Karpas-422 (cell line): ENCODE data around the gene ZNF234. TPM values are rescaled to one million over a fixed set of nuclear protein-coding genes. Genes with fewer than 3 reads are reported as not detected.
"Not testable (repeated sequence)": the region's sequence is repeated elsewhere in the genome, so short reads cannot be mapped to it uniquely, and the experiment has no call there.

Experiments used
- DNase-seq: peaks from one replicate; pipeline ENCODE4 v3.0.0-alpha.2; 2015
- H2AFZ ChIP-seq: fragments of 200-600 bp; sonication (generic); 2 replicates; pipeline ENCODE4 v1.6.1; 2014; ENCODE audit warnings: antibody characterized with exemption, low read length, mixed read lengths
- H3K27ac ChIP-seq: fragments of 200-600 bp; sonication (generic); 2 replicates; pipeline ENCODE4 v1.5.1; 2014; ENCODE audit warnings: mild to moderate bottlenecking, low read length, moderate library complexity
- H3K27me3 ChIP-seq: fragments of 200-600 bp; sonication (generic); 2 replicates; pipeline ENCODE4 v1.6.1; 2014; ENCODE audit warnings: low read length, mixed read lengths
- H3K36me3 ChIP-seq: fragments of 200-600 bp; sonication (generic); 2 replicates; pipeline ENCODE4 v1.6.1; 2014; ENCODE audit warnings: low read length, mixed read lengths; ENCODE audit not compliant: insufficient read depth
- H3K4me1 ChIP-seq: fragments of 200-600 bp; sonication (generic); 2 replicates; pipeline ENCODE4 v1.6.1; 2014; ENCODE audit warnings: mild to moderate bottlenecking, low read length, mixed read lengths
- H3K4me2 ChIP-seq: fragments of 200-600 bp; sonication (generic); 2 replicates; pipeline ENCODE4 v1.6.1; 2014; ENCODE audit warnings: low read length, low read depth, mild to moderate bottlenecking; ENCODE audit not compliant: poor library complexity, severe bottlenecking
- H3K4me3 ChIP-seq: fragments of 200-600 bp; sonication (generic); 2 replicates; pipeline ENCODE4 v1.5.1; 2014; ENCODE audit warnings: mild to moderate bottlenecking, antibody characterized with exemption, low read length, mixed read lengths
- H3K79me2 ChIP-seq: fragments of 200-600 bp; sonication (generic); 2 replicates; pipeline ENCODE4 v1.6.1; 2014; ENCODE audit warnings: mild to moderate bottlenecking, low read length, mixed read lengths
- H3K9ac ChIP-seq: fragments of 200-600 bp; sonication (generic); 2 replicates; pipeline ENCODE4 v1.6.0; 2014; ENCODE audit warnings: low read length
- H3K9me2 ChIP-seq: fragments of 200-600 bp; sonication (generic), shearing (Covaris generic); replicated peaks from 2 replicates; pipeline ENCODE4 v1.6.0; 2014; ENCODE audit warnings: mild to moderate bottlenecking, low read length, moderate library complexity; ENCODE audit not compliant: insufficient read depth
- H3K9me3 ChIP-seq: fragments of 300-700, 200-600 bp; sonication (generic); 2 replicates; pipeline ENCODE4 v1.6.1; 2014; ENCODE audit warnings: low read length, mixed read lengths
- H4K20me1 ChIP-seq: fragments of 200-600 bp; sonication (generic); 2 replicates; pipeline ENCODE4 v1.6.1; 2014; ENCODE audit warnings: mild to moderate bottlenecking, antibody characterized with exemption, low read length, low read depth; ENCODE audit not compliant: insufficient read depth
- total RNA-seq: library from RNA; depleted of rRNA; stranded (reverse); fragments of >200 nt; shearing (Covaris generic); gene quantifications from 2 replicates; pipeline ENCODE4 v1.2.3, GENCODE V29; 2014; ENCODE audit warnings: low replicate concordance

The ZNF234 gene
- total RNA-seq, 1 experiment from 2014 or later: 3.0 TPM

DNA sequence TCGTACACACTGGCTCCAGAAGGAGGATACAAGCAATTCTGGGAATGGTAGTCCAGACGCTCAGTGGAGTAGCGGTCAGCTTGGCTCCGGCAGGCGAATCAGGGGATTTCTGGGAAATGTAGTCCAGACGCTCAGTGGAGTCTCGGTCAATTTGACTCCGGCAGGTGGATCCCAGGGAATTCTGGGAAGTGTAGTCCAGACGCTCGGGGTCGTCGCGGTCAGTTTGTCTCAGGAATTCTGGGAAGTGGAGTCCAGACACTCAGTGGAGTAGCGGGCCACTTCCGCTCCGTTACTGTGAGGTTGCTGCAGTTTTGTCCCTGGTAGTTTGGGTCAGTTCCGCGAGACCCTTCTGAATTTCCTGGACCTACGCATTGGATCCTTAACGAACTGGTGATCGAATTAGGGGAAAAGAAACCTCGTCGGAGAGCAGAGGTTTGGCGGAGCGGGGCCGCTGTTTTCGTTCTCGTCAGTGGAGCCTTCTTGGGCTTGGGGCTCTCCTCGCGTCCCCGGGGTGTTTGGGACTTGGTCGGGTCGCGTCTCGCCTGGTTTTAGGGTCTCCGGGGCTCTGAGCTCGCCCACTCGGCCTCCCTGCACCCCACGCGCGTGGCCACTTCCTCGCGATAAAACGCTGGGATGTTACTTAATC lies 28.1 kb upstream of the ZNF234 start, which contains the start of gene ZNF225:
Gene ZNF225, plus strand, starts transcription at position 262 of the 646 bp plus-strand sequence. CDS start 2,429 bp downstream, outside the sequence.
- peak within 1 kb of the TSS; percentile 79 for H3K4me3 ChIP-seq
- H3K4me2 ChIP-seq: peak within 1 kb of the TSS; percentile 80
- no peaks in the 10 kb centered on the region for H3K27me3 ChIP-seq
- H3K9me2 ChIP-seq: no peaks in the 10 kb centered on the region
- H3K4me1 ChIP-seq: peaks cover 14% of the 10 kb centered on the region
- peaks cover 19% of the 10 kb centered on the region for H3K9me3 ChIP-seq
- H4K20me1 ChIP-seq: no peaks in the 10 kb centered on the region
- peaks cover 16% of the 10 kb centered on the region for H3K79me2 ChIP-seq
- peak within 1 kb of the TSS; percentile 77 for H3K9ac ChIP-seq
- peak within 1 kb of the TSS; percentile 49 for H2AFZ ChIP-seq
- peaks cover 10% of the 10 kb centered on the region for H3K36me3 ChIP-seq
- H3K27ac ChIP-seq: no peak within 1 kb of the TSS
- DNase-seq: peak; percentile 96

GRCh38 chr19:44113784-44114390 lies 27.5 kb upstream of the ZNF234 start:
- Histone ChIP-seq H3K4me1 (peaks cover 14% of the 10 kb centered on the region), H3K4me3 (peak overlapping the region; percentile 79), H3K9me2 (no peaks in the 10 kb centered on the region), H3K9ac (peak overlapping the region; percentile 77), H2AFZ (peak overlapping the region; percentile 49), H3K79me2 (peaks cover 16% of the 10 kb centered on the region), H4K20me1 (no peaks in the 10 kb centered on the region), H3K27me3 (no peaks in the 10 kb centered on the region), H3K27ac (no peak overlapping the region), H3K36me3 (peaks cover 7% of the 10 kb centered on the region), H3K9me3 (peaks cover 14% of the 10 kb centered on the region), H3K4me2 (peak overlapping the region; percentile 80)
- peak; percentile 49 for DNase-seq

GRCh38 chr19:44121162-44121561 lies 20.2 kb upstream of the ZNF234 start:
- DNase-seq, H3K4me3 ChIP-seq, H3K4me2 ChIP-seq, H3K9me2 ChIP-seq, H3K4me1 ChIP-seq, H3K9me3 ChIP-seq, H2AFZ ChIP-seq, H3K79me2 ChIP-seq, H3K9ac ChIP-seq, H4K20me1 ChIP-seq, H3K27me3 ChIP-seq, H3K27ac ChIP-seq: not testable (repeated sequence)
- H3K36me3 ChIP-seq: peaks cover 63% of the 10 kb centered on the region

DNA sequence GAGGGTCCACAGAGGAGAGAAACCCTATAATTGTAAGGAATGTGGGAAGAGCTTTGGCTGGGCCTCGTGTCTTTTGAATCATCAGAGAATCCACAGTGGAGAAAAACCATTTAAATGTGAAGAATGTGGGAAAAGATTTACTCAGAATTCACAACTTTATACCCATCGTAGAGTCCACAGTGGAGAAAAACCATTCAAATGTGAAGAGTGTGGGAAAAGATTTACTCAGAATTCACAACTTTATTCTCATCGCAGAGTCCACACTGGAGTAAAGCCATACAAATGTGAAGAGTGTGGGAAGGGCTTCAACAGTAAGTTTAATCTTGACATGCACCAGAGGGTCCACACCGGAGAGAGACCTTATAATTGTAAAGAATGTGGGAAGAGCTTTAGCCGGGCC lies 9.4 kb upstream of the ZNF234 start:
- Histone ChIP-seq H2AFZ (no peak overlapping the region), H3K9me2 (no peaks in the 10 kb centered on the region), H3K27ac (no peak overlapping the region), H3K9ac (no peak overlapping the region), H3K4me1 (no peaks in the 10 kb centered on the region), H3K79me2 (no peaks in the 10 kb centered on the region), H3K27me3 (no peaks in the 10 kb centered on the region), H4K20me1 (no peaks in the 10 kb centered on the region), H3K4me2 (no peak overlapping the region), H3K9me3 (peaks cover 35% of the 10 kb centered on the region), H3K36me3 (peaks cover 43% of the 10 kb centered on the region), H3K4me3 (no peak overlapping the region)
- DNase-seq: no peak

GRCh38 chr19:44142059-44142433 lies 692 bp downstream of the ZNF234 start:
- H4K20me1 ChIP-seq: no peaks in the 10 kb centered on the region
- peak overlapping the region; percentile 71 for H3K4me3 ChIP-seq
- no peaks in the 10 kb centered on the region for H3K9me2 ChIP-seq
- H2AFZ ChIP-seq: 0 out of 2 replicates have a peak overlapping the region, but pooled peaks have one; percentile 96
- no peaks in the 10 kb centered on the region for H3K9me3 ChIP-seq
- no peak for DNase-seq
- H3K36me3 ChIP-seq: no peaks in the 10 kb centered on the region; the same call in 1 of the 2 replicates
- H3K4me2 ChIP-seq: peak overlapping the region; percentile 56
- H3K79me2 ChIP-seq: no peaks in the 10 kb centered on the region; the same call in 1 of the 2 replicates
- no peak overlapping the region for H3K27ac ChIP-seq
- H3K4me1 ChIP-seq: peaks cover 6% of the 10 kb centered on the region; the same call in 1 of the 2 replicates
- no peaks in the 10 kb centered on the region for H3K27me3 ChIP-seq
- H3K9ac ChIP-seq: peak overlapping the region; percentile 69

GRCh38 chr19:44149776-44150175 lies 8.4 kb downstream of the ZNF234 start:
- H3K36me3 ChIP-seq: peaks cover 12% of the 10 kb centered on the region
- H3K4me1 ChIP-seq: no peaks in the 10 kb centered on the region
- no peaks in the 10 kb centered on the region for H3K9me3 ChIP-seq
- H3K27me3 ChIP-seq: no peaks in the 10 kb centered on the region
- no peak overlapping the region for H3K4me2 ChIP-seq
- H3K4me3 ChIP-seq: no peak overlapping the region
- no peak for DNase-seq
- no peaks in the 10 kb centered on the region for H3K79me2 ChIP-seq
- H3K9me2 ChIP-seq: no peaks in the 10 kb centered on the region
- no peaks in the 10 kb centered on the region for H4K20me1 ChIP-seq
- no peak overlapping the region for H3K9ac ChIP-seq
- no peak overlapping the region for H3K27ac ChIP-seq
- no peak overlapping the region for H2AFZ ChIP-seq

- peaks cover 19% of the 10 kb centered on the region for H3K36me3 ChIP-seq
- H2AFZ ChIP-seq: no peak overlapping the region
- no peaks in the 10 kb centered on the region for H4K20me1 ChIP-seq
- H3K27me3 ChIP-seq: no peaks in the 10 kb centered on the region
- H3K4me3 ChIP-seq: no peak overlapping the region
- H3K9ac ChIP-seq: no peak overlapping the region
- H3K4me1 ChIP-seq: no peaks in the 10 kb centered on the region
- DNase-seq: no peak
- H3K79me2 ChIP-seq: no peaks in the 10 kb centered on the region
- peaks cover 7% of the 10 kb centered on the region for H3K9me3 ChIP-seq
- H3K27ac ChIP-seq: no peak overlapping the region
- no peaks in the 10 kb centered on the region for H3K9me2 ChIP-seq
- H3K4me2 ChIP-seq: no peak overlapping the region
Measured at GRCh38 chr19:44151491-44151890, 10.1 kb downstream of the ZNF234 start.

DNA sequence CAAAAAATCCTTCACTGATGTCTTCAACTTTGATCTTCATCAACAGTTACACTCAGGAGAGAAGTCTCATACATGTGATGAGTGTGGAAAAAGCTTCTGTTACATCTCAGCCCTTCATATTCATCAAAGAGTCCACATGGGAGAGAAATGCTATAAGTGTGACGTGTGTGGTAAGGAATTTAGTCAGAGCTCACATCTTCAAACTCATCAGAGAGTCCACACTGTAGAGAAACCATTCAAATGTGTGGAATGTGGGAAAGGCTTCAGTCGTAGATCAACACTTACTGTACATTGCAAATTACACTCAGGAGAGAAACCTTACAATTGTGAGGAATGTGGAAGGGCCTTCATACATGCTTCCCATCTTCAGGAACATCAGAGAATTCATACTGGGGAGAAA lies 15.1 kb downstream of the ZNF234 start:
- Histone ChIP-seq H3K79me2 (no peaks in the 10 kb centered on the region), H3K4me3 (no peak overlapping the region), H3K9me2 (no peaks in the 10 kb centered on the region), H3K4me2 (no peak overlapping the region), H3K4me1 (no peaks in the 10 kb centered on the region), H3K9me3 (peaks cover 28% of the 10 kb centered on the region), H2AFZ (no peak overlapping the region), H3K27ac (no peak overlapping the region), H4K20me1 (no peaks in the 10 kb centered on the region), H3K27me3 (no peaks in the 10 kb centered on the region), H3K36me3 (peaks cover 27% of the 10 kb centered on the region), H3K9ac (no peak overlapping the region)
- DNase-seq: no peak
